ENCODE results near the gene TAF3. TPM values are rescaled to one million over a fixed set of nuclear protein-coding genes. Genes with fewer than 3 reads are reported as not detected.

Gene TAF3
- total RNA-seq, 1 donor from 2014 or later, result 4.8 TPM

GRCh38 chr10:7950981-7951847, 132.9 kb downstream of the TAF3 start:
- H3K4me3 ChIP-seq (ENCODE audit: low read depth, low read length), result no peak overlapping the region
- DNase-seq (ENCODE audit: low read depth), result no peak
- TF ChIP-seq, protein P1, sequence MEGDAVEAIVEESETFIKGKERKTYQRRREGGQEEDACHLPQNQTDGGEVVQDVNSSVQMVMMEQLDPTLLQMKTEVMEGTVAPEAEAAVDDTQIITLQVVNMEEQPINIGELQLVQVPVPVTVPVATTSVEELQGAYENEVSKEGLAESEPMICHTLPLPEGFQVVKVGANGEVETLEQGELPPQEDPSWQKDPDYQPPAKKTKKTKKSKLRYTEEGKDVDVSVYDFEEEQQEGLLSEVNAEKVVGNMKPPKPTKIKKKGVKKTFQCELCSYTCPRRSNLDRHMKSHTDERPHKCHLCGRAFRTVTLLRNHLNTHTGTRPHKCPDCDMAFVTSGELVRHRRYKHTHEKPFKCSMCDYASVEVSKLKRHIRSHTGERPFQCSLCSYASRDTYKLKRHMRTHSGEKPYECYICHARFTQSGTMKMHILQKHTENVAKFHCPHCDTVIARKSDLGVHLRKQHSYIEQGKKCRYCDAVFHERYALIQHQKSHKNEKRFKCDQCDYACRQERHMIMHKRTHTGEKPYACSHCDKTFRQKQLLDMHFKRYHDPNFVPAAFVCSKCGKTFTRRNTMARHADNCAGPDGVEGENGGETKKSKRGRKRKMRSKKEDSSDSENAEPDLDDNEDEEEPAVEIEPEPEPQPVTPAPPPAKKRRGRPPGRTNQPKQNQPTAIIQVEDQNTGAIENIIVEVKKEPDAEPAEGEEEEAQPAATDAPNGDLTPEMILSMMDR (conservative IDR thresholded peaks at IDR 0.05; ENCODE audit: low read depth, low read length), result no peak

GRCh38 chr10:7952266-7952665, 134.0 kb downstream of the TAF3 start:
- H3K4me3 ChIP-seq (ENCODE audit: low read depth, low read length), result no peak overlapping the region
- TF ChIP-seq, protein P1 (conservative IDR thresholded peaks at IDR 0.05; ENCODE audit: low read depth, low read length), result no peak

DNA sequence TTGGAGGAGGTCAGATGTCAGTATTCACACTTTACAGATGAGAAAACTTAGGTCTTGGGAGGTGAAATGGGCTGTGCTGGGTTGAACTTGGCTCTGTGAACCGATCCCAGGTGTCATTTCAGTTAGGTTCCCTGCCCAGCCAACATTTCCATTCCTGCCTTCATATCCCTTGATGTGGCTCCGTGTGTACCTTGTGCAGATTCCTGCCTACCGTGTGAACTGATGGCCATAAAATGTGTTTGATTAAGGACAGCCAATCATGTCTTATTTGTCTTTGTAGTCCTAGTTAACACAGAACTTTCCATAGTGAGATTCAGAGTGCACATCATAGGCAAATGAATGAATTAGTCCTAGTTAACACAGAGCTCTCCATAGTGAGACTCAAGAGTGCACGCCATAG, 135.1 kb downstream of the TAF3 start:
- no peak for DNase-seq (ENCODE audit: low read depth)
- TF ChIP-seq, protein P1 (conservative IDR thresholded peaks at IDR 0.05; ENCODE audit: low read depth, low read length), result no peak

More at GRCh38 chr10:7952266-7952665, 134.0 kb downstream of the TAF3 start:
- no peak for DNase-seq (ENCODE audit: low read depth)

DNA sequence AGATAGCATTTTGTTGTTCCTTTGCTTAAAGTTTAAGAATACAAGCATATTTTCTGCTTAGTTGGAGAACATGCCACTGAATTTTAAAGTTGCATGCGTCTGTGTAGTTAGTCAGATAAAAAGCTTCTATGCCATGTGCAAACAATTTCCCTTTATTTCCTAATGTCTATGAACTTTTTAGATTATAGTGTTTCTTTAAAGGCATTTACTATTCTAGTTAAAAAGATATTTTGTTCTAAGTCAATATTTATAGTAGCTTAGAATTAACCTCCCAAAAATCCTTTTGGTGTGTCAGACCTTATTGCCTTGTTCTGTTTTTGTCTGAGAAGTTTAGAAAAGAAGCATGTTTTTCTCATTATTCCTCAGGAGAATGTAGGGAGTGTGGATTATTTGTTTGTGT, 137.1 kb downstream of the TAF3 start:
- DNase-seq (ENCODE audit: low read depth), result no peak
- TF ChIP-seq, protein P1 (conservative IDR thresholded peaks at IDR 0.05; ENCODE audit: low read depth, low read length), result no peak
- H3K4me3 ChIP-seq (ENCODE audit: low read depth, low read length), result no peak overlapping the region

More for the DNA sequence above, 135.1 kb downstream of the TAF3 start:
- no peak overlapping the region for H3K4me3 ChIP-seq (ENCODE audit: low read depth, low read length)

DNA sequence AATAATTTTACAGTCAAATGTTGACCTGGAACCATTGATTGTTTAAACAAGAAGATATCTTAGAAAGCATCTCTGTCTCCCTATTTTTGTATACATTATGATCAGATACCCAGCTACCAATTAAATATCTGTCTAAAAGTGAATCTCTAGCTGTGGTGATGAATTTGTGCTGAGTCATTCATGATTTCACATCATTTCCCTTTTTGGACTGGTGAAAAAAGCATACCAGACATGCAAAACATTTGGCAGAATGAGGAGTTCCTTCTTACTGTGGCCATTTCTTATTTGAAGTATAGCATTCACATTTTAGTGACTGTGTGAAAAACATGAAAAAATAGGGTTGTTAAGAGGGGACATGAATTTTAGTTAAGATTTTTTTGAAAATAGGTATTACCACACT, 138.2 kb downstream of the TAF3 start:
- no peak overlapping the region for H3K4me3 ChIP-seq (ENCODE audit: low read depth, low read length)
- DNase-seq (ENCODE audit: low read depth), result peak; percentile 7
- TF ChIP-seq, protein P1 (conservative IDR thresholded peaks at IDR 0.05; ENCODE audit: low read depth, low read length), result no peak

DNA sequence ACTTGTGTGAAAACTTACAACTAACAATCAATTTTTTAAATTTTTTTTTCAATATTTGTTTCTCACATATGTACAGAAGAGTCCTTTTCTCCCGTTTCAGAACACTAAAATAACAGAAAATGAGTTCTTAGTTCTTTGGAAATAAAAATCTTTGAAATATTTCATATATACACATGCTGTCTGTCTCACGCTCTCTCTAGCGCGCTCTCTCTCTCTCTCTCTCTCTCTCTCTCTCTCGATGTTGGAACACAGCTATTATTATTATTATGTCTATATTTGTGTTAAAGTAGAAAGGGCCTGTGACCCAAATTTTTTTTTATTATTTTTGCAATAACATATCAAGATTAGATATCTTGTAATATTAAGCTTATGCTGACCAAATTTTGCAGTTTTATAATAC, 139.3 kb downstream of the TAF3 start:
- TF ChIP-seq, protein P1 (conservative IDR thresholded peaks at IDR 0.05; ENCODE audit: low read depth, low read length), result no peak
- DNase-seq (ENCODE audit: low read depth), result no peak
- no peak overlapping the region for H3K4me3 ChIP-seq (ENCODE audit: low read depth, low read length)

DNA sequence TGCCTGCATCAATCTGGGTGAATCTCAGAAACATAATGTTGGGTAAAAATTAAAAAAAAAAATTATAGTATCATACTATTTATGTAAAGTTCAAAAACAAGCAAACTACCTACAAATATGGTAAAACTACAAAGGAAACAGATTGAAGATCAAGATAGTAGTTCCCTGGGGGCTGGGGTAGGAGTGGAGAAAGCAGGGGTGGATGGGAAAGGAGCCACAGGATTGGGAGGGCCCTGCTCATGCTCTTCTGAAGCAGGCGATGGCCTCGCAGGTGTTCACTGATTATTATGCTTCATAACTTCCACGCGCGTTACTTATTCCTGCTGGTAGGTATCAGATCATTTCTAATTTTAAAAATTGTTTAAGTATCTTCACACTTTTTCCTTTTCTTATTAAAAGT, 140.1 kb downstream of the TAF3 start:
- DNase-seq (ENCODE audit: low read depth), result no peak
- no peak overlapping the region for H3K4me3 ChIP-seq (ENCODE audit: low read depth, low read length)
- TF ChIP-seq, protein P1 (conservative IDR thresholded peaks at IDR 0.05; ENCODE audit: low read depth, low read length), result no peak

All from epithelial cell of proximal tubule (primary cell).